ENCODE measurements around the gene CXCL9. TPM values are rescaled to one million over a fixed set of nuclear protein-coding genes. Genes with fewer than 3 reads are reported as not detected.

Gene CXCL9
- polyA plus RNA-seq, 1 experiment: not detected

DNA sequence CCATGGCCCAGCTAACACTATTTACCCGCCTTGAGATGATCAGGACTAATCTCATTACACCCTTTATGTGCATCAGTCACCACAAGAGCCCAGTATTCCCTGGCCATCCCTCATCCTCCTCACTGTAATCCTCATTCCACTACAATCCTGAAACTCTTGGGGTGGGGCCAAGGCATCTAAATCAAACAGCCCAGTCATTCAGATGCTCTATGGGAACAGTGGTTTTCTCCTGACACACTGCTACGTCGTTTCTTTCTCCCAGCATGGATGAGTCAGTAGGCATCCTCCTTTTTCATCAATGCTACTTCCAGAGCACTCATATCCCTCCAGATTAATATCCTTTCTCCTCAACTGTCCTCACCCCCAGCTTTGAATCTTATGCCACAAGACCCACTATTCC, 22.2 kb downstream of the CXCL9 start:
- TF ChIP-seq, protein P1, sequence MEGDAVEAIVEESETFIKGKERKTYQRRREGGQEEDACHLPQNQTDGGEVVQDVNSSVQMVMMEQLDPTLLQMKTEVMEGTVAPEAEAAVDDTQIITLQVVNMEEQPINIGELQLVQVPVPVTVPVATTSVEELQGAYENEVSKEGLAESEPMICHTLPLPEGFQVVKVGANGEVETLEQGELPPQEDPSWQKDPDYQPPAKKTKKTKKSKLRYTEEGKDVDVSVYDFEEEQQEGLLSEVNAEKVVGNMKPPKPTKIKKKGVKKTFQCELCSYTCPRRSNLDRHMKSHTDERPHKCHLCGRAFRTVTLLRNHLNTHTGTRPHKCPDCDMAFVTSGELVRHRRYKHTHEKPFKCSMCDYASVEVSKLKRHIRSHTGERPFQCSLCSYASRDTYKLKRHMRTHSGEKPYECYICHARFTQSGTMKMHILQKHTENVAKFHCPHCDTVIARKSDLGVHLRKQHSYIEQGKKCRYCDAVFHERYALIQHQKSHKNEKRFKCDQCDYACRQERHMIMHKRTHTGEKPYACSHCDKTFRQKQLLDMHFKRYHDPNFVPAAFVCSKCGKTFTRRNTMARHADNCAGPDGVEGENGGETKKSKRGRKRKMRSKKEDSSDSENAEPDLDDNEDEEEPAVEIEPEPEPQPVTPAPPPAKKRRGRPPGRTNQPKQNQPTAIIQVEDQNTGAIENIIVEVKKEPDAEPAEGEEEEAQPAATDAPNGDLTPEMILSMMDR (IDR thresholded peaks at IDR 0.05; ENCODE audit: low read depth, low read length): no peak
- POLR2A ChIA-PET: interaction anchor here (0.7 kb wide), 1 partner anchor 45 kb away, joined by 3 read pairs; the partner anchor contains the start of gene NAAA
- CTCF ChIA-PET: interaction anchor here (1.3 kb wide), 1 partner anchor 82 kb away, joined by 5 read pairs; no protein-coding TSS in a partner anchor

DNA sequence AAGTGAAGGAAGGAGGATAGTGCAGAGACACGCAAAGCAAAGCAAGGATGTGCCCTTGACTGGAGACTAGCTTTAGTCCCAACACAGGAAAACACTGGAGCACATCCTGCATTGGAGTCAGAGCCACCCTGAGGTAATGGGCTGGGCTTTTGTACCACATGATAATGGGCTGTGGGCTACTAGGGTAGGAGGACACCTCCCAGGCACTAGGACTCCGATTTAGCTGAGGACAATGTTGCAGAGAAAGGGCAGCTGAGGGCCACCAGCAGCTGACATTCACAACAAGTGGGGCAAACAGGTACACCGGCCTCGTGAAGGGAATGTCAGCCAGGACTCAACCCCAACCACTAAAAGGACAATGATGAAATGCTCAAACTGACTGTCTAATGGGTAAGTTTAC, 26.7 kb downstream of the CXCL9 start:
- no peak overlapping the region for H3K4me3 ChIP-seq (ENCODE audit: low read depth, low read length)
- TF ChIP-seq, protein P1 (IDR thresholded peaks at IDR 0.05; ENCODE audit: low read depth, low read length): no peak
- POLR2A ChIA-PET: no interaction called here
- CTCF ChIA-PET: interaction anchor here (0.6 to 1.4 kb wide), 3 partner anchors 16 to 91 kb away, joined by 3 read pairs; no protein-coding TSS in a partner anchor
- H3K27me3 ChIP-seq (ENCODE audit: control insufficient read depth, insufficient read depth, low read length): no peaks in the 10 kb centered on the region
- DNase-seq (ENCODE audit: low read depth, low spot score): no peak
- no peaks in the 10 kb centered on the region for H3K9me3 ChIP-seq (ENCODE audit: control insufficient read depth, insufficient read depth, low read length)
- H3K27ac ChIP-seq (ENCODE audit: low read depth, low read length): no peak overlapping the region

More for the DNA sequence above, 22.2 kb downstream of the CXCL9 start:
- Histone ChIP-seq H3K4me3 (ENCODE audit: low read depth, low read length) (no peak overlapping the region), H3K27me3 (ENCODE audit: control insufficient read depth, insufficient read depth, low read length) (no peaks in the 10 kb centered on the region), H3K9me3 (ENCODE audit: control insufficient read depth, insufficient read depth, low read length) (no peaks in the 10 kb centered on the region), H3K27ac (ENCODE audit: low read depth, low read length) (peak overlapping the region; percentile 41)
- peak; percentile 72 for DNase-seq (ENCODE audit: low read depth, low spot score)

DNA sequence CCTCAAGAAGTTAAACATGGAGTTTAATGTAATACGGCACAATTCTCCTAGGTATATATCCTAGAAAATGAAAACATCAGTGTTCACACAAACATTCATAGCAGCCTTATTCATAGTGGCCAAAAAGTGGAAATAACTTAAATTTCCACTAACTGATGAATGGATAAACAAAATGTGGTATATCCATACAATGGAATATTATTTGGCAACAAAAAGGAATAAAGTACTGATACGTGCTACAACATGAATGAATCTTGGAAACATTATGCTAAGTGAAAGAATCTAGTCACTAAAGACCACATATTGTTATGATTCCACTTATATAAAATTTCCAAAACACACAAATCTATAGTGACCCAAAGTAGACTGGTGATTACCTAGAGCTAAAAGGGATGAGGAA, 31.1 kb downstream of the CXCL9 start:
- ChIA-PET CTCF (no interaction called here), POLR2A (no interaction called here)
- no peak overlapping the region for H3K4me3 ChIP-seq (ENCODE audit: low read depth, low read length)
- TF ChIP-seq, protein P1 (IDR thresholded peaks at IDR 0.05; ENCODE audit: low read depth, low read length): no peak
- no peak for DNase-seq (ENCODE audit: low read depth, low spot score)
- H3K9me3 ChIP-seq (ENCODE audit: control insufficient read depth, insufficient read depth, low read length): no peaks in the 10 kb centered on the region
- no peak overlapping the region for H3K27ac ChIP-seq (ENCODE audit: low read depth, low read length)
- no peaks in the 10 kb centered on the region for H3K27me3 ChIP-seq (ENCODE audit: control insufficient read depth, insufficient read depth, low read length)

DNA sequence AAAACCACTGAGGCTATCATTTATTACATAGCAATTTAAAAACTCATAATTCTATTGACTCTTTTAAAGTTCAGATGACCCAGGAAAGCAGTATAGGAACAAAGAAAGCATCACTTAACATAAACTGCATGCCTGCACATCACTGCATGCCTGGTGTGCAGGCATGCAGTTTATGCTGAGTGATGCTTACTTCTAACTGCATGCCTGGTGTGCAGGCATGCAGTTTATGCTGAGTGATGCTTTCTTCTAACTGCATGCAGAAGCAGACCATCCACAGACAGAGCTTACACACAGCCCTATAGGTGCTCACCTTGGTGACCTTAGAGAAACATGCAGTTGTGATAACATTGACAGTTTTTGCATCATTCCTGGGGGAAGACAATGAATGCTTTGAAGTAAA, 33.5 kb downstream of the CXCL9 start:
- Histone ChIP-seq H3K27me3 (ENCODE audit: control insufficient read depth, insufficient read depth, low read length) (no peaks in the 10 kb centered on the region), H3K4me3 (ENCODE audit: low read depth, low read length) (no peak overlapping the region), H3K9me3 (ENCODE audit: control insufficient read depth, insufficient read depth, low read length) (no peaks in the 10 kb centered on the region), H3K27ac (ENCODE audit: low read depth, low read length) (no peak overlapping the region)
- no peak for DNase-seq (ENCODE audit: low read depth, low spot score)
- TF ChIP-seq, protein P1 (IDR thresholded peaks at IDR 0.05; ENCODE audit: low read depth, low read length): no peak
- CTCF ChIA-PET: interaction anchor here (0.7 kb wide), 1 partner anchor 22 kb away, joined by 3 read pairs; no protein-coding TSS in a partner anchor
- POLR2A ChIA-PET: no interaction called here

DNA sequence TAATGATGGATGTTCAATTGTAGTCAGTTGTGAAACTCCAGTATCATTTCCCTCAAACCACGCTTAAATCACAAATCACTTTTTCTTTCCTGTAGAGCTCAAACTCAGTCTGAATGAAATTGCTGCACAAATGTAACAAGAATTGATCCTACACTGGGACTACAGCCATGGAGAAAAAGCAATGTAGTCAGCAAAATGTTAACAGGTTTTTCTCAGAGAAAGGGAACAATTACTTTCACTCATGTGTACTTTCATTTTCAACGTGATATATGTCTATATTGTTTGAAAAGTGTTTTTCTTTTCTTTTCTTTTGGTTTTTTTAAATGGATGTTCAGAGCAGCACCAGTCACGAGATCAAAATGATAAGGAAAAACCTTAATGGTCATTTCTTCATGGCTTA, 39.2 kb downstream of the CXCL9 start:
- ChIA-PET CTCF (no interaction called here), POLR2A (no interaction called here)
- no peaks in the 10 kb centered on the region for H3K9me3 ChIP-seq (ENCODE audit: control insufficient read depth, insufficient read depth, low read length)
- no peak for DNase-seq (ENCODE audit: low read depth, low spot score)
- TF ChIP-seq, protein P1 (IDR thresholded peaks at IDR 0.05; ENCODE audit: low read depth, low read length): no peak
- H3K27me3 ChIP-seq (ENCODE audit: control insufficient read depth, insufficient read depth, low read length): no peaks in the 10 kb centered on the region
- H3K4me3 ChIP-seq (ENCODE audit: low read depth, low read length): no peak overlapping the region
- no peak overlapping the region for H3K27ac ChIP-seq (ENCODE audit: low read depth, low read length)
